DMS153 treated with DMSO at 0.1 percent for 48 hours (cell line): ENCODE measurements around the gene CXCL13.
"Not testable (repeated sequence)": the region's sequence is repeated elsewhere in the genome, so short reads cannot be mapped to it uniquely, and the experiment has no call there.

ENCODE experiments used
- DNase-seq: peaks from one replicate; lab custom pipeline; 2025; ENCODE audit not compliant: unreplicated experiment; lab: John Stamatoyannopoulos, UW

CXCL13 gene

DNA sequence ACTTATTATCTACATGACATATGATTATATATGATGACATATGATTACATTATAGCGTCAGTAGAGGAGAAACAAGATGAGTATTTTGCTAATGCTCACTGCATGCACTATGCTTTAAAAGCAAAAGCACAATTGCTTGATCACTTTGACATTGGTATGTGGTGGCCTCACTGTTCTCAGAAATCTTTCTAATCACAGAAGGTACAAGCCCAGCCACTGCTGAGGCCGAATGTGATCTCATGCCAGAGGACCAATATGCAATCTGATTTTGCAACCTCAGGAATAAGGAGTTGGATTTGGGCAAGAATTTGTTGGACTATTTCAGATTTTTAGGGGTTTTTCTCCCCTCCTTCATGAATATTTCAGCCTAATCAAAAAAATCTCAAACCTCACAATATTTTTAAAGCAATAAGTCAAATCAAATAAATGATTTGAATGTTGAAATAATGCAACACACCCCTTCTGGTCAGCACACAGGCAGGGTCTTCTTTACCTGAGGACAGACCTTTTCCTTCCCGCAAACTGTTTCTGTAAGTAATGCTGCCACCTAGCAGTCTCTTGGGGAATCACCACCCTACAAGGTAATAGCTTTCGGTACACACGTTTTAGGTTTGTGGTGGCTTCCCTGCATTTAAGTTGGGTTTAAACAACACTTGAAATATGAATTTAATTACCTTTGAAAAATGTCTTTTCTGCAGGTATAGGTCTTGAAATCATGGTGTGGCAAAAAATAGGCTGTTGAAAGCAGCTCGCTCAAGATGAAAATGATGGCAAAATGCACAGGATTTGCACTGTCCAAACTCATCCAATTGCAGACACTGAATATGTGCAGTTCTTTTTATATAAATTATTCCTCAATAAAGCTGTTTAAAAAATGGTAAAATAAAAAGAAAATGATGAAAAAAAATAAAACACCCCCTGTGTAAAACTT, 4.8 kb upstream of the CXCL13 start:
- DNase-seq, result peak; percentile 15

DNA sequence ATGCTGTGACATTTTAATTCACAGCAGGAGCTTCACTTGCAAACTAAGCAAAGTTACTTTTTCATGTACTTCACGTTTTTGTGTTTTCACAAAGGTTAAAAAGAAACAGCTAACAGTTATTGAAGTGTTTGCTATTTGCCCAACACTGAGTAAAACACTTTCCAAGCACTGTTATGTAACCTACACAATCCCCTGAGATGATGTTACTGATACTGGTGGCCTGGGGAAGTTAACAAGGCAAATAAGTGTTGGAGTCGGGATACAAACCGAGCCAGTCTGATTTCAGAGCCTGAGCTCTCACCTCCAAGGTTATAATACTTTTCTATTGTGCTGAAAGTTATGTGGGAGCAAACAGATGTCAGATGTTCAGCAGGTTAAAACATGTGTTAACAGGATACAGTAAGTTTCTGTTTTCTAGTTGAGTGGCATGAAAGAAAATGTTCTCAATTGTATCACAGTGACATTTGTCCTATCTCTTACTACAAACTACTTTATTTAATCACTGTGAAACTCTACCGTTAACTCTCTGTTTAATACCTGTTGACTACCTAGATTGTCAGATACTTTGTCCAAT, 3.9 kb upstream of the CXCL13 start:
- DNase-seq, result no peak

DNA sequence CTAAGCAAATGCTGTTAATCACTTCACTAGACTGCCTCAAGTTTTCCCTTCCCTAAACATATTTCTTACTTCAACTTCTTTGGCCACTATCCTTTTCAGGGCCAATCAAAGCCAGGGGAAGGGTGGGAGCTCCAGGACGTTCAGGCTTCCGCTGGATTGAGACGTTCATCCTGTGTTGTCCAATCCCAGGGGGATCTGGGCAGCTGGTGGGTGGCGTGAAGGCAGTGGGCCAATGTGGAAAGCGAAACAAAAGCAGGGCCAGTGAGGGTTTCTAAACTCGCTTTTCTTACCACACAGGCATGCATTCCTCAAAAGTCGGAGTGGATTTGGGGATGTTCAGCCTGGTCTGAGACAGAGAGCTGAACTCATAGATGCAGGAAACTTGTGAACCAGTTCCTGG, 7.6 kb downstream of the CXCL13 start:
- DNase-seq, result no peak

DNA sequence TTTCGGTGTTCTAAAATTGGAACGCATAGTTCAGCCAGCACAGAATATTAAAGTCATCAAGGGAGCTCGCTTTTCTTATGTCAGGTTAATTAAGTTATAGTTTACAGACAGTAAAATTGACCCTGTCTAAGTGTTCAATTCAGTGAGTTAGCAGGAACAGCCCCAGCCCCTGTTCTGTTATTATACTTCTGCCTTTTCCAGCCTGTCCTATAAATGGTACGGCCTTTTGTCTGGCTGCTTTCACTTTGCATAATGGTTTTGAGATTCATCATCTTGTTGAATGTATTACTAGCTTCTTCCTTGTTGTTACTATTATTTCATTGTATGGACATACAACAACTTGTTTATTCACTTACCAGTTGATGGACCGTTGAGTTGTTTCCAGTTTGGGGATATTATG, 9.5 kb downstream of the CXCL13 start:
- DNase-seq, result no peak

DNA sequence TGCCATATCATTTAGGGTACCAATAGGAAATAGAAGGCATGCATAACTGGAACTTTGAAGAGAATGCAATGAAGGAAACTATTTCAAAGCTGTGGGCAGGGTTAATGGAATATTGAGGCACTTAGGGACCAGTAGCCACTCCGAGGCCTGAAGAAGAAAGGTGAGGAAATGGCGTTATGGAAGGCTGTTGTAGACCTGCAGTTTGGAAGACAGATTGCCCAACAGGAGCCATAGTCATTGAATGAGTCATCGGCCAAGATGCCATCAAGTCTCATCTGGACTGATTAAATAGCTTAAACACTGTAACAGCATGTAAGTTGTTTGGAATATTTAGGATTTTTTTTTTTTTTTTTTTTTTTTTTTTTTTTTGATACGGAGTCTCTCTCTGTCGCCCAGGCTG, 11.6 kb downstream of the CXCL13 start:
- DNase-seq, result no peak

DNA sequence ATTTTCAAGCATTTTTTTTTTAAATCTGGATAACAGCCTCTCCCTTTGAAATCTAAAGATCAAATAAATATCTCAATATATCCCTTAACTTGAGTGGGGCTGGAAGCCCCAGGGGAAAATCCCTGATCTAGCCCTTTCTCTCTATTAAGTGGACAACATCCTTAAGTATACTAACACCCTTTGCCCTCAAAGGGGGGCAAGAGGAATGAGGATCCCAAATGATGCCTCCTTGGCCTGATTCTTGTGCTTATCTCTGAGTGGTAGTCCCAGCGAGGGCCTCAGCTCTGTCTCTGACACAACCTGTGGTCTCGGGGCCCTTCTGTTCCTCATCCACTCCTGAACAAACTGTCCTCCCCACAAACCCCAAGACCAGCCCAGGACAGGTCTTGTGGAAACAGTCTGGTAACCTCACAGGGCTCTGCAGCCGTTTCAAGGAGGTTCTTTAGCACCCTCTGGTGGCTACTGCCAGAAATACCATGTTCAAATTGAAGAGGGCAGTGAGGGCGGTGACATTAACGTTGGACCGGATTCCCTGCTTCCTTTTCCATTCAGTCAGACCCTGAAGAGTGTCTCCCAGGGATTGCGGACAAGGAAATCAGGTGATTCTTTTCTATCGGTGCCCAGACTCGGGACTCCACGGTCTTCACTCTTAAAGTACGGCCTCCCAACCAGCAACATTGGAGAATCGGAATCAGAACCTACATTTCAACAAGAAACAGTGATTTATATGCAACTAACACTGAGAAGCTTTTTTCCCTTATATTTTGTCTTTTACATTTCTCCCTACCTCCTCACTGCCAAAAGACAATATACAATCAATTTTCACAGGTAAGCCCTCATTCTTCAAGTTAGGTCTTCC, 13.0 kb downstream of the CXCL13 start:
- peak; percentile 89 for DNase-seq

DNA sequence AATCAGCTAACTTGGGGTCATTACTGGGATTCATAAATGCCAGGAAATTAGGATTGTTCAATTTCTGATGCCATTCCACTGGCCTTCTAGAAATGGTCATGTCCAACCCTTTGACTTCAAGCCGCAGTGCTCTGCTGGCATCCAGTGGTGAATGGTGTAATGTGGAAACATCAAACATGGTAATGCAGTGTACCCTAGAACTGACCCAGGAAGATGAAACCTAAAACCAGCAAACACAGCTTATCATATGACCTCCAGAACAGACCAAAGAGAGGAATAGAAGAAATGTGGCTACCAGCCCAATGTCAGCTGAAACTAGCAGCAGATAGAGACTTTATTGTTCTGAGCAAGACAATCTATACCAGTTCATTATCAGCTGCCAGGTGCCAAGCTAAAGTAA, 13.8 kb downstream of the CXCL13 start:
- DNase-seq, result peak; percentile 27

DNA sequence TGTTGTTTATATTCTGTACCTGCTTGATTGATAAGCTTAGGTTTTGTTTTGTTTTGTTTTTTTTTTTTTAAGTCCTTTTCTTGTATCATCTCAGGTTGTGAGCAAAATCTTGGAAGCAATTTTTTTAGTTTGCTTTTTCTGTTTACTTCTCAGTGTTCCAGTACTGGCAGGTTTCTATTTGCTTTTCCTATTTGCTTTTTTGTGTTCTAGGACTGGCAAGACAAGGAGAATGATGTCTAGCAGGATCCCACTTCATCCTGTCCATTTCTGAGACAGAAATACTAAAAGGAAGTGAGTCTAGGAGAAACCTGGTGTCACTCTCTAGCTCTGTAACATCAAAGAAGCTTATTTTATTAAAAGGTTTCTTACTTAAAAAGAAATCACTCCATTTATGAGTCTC, 15.6 kb downstream of the CXCL13 start:
- DNase-seq, result no peak

DNA sequence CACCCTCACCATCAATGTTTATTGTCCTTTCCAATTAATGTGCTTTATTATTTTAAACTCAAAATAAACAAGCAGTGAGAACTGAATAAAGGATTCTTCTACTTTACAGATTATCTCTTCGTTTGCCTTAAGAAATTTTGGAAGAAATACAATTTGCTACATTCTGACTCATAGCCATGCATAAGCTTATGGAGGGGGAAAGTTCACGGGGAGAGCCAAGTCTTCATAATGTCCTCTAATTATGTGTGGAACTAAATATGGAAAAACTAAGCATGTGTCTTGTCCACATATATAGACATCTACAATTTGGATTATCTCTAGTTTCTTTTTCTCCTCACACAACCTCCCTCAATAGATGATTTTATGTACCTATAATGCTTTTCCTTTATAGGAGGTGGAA, 17.5 kb downstream of the CXCL13 start:
- no peak for DNase-seq

DNA sequence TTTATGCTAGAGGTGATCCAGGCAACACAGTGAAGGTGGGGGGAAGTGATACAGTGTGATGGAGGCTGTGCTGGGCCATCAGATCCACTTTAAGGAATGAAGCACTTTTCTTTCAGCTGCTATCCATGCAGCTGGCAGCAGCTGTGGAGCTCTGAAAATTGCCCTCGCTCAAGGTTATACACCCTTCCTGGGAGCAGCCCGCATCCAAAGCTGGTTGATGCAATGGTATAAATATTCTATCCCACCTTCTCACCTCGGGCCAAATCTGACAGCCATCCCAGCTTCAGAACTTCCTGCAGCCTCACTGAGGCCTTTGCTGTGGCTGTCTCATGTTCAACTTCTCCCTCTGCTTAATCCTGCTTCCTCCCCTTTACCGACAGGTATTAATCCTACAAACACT, 18.6 kb downstream of the CXCL13 start:
- DNase-seq, result no peak

DNA sequence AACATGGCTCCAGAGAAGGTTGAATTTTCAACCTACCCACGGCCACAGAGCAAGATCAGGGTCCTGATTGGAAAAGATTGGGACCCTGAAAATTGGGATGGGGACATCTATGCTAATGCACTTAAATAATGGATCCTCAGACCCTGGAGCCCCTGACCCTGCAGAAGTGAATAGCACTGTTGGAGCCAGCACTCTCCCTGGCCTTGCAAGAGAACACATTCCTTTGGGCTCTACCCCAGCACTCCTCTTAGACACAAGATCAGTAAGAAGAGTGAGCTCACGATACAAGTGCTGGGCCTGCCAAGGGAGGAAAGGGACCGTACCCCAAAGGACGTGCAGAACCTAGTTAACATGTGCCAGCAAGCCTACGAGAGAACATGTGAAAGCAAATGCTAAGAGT, 19.9 kb downstream of the CXCL13 start:
- DNase-seq, result no peak

DNA sequence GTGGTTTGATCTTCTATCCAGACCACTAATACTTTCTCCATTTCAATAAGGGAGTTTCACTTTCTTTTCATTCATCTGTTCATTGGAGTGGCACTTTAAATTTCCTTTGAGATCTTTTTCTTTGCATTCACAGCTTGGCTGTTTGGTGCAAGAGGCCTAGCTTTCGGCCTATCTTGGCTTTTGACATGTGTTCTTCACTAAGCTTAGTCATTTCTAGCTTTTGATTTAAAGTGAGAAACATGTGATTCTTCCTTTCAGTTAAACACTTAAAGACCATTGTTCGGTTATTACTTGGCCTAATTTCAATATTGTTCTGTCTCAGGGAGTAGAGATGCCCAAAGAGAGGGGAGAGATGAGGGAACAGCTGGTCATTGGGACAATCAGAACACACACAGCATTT, 24.3 kb downstream of the CXCL13 start:
- DNase-seq, result no peak

DNA sequence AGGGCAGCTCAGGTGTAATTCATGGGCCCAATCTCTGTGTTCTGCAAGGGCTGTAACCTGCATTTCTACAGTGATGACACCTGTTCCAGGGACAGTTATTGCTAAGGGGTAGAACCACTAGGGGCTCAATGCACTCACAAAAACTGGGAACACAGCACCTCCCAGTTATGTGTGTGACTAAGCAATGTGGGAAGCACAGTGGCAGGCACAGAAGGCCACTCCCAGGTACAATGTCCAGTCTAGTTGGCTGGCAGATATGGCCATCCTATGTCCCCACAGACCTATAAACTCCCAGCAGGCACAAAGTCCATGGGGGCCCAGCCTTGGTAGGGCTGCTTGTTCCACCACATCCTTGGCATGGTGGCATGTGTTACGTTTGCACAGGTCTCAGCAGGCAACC, 25.7 kb downstream of the CXCL13 start:
- DNase-seq, result no peak

DNA sequence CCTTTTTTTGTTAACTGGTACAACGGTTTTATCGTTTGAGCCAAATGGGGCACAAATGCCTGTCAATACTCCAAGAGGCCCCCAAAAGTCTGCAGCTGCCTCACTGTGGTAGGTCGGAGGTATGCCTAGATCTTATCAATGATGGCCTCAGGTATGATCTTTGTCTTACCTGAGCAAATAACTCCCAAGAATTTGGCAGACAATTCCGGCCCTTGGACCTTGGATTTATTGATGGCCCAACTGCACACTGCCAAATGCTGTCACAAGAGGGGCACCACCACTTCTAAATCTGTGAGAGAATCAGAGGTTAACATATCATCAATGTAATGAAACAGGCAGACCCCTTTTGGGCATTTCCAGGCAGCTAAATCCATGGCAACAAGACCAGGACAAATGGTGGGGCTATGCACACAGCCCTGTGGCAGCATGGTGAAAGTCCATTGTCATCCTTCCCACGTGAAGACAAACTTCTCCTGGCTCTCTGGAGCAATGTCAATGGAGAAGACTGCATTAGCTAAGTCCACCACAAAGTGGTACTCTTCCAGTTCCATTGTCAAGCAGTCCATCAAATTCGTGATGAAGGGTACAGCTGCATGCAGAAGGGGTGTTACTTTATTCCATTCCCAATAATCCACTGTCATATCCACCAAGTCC, 28.6 kb downstream of the CXCL13 start:
- DNase-seq, result no peak

DNA sequence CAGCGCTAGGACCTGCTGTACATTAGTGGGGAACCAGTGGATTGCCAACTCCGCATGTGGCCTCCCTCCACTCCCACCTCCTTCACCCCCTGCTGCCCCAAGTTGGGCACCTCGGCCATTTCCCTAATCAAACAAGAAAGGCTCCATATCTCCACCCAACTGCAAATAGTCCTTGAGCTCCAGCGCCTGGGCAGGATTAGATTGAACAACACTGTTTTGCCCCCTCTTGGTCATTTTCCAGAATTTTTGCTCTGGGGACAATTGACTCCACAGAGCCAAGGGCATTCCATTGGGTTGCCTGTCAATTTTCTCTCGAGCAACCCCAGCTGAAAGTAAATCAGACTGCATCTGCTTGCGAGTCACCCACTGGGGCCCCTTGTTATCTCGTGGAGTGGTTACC, 29.6 kb downstream of the CXCL13 start:
- no peak for DNase-seq

DNA sequence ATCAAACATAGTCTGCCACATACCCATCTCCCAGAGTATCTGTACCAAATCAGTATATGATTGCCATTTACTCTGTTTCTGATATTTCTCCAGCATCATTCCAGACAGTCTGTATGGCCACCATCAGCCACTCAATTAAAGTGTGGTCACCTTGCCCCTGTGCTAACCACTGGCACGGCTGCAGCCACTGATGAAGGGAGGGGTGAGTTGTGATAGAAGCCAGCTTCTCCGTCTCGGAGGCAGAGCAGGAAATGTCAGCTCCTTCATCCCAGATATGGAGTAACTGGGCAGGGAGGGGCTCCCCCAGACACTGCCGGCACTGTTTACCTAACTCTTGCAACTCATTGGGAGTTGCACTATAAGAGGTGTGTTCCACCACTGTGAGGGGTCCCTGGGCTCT, 30.3 kb downstream of the CXCL13 start:
- DNase-seq, result no peak

DNA sequence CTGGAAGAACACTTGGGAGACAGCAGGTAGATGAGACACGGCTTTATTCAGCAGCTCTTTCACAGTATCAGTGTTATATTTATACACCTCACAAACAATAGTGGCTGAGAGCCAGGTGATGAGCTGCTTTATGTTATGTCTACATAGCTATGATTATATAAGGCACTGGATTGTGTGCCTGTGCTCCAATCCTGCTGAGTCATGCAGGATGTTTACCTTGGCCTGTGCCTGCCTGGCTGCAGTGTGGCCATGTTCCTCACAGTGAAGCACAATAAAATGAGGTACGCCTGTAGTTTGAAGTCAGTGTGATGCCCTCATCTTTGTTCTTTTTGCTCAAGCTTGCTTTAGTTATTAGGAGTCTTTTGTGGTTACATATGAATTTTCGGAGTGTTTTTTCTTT, 31.3 kb downstream of the CXCL13 start:
- DNase-seq, result no peak

DNA sequence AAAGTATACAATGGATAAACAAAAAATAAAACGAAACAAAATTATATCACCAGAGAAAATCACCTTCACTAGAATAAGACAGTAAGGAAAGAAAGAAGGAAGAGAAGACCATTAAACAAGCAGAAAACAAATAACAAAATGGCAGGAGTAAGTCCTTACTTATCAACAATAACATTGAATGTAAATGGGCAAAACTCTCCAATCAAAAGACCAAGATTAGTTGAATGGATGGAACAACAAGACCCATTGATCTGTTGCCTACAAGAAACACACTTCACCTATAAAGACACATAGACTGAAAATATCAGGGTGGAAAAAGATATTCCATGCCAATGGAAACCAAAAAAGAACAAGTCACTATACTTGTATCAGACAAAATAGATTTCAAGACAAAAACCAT, 38.4 kb downstream of the CXCL13 start:
- DNase-seq, result not testable (repeated sequence)

DNA sequence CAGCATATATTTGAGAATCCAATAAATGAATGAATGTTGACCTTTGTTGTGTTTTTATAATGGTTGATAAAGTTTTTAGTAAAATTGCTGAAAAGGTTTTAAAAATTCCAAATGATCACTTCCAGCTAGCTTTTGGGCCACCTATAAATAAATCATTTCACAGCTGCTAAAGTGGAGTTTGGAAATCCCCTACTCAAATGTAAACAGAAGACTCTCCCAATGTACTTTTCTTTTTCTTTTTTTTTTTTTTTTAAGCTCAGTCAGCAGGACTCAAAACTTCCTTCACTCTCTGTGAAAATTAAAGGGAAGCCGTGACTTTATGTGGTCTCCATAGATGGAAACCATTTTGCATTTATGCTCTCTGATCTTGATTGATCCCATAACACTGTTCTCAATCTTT, 45.2 kb downstream of the CXCL13 start:
- no peak for DNase-seq

DNA sequence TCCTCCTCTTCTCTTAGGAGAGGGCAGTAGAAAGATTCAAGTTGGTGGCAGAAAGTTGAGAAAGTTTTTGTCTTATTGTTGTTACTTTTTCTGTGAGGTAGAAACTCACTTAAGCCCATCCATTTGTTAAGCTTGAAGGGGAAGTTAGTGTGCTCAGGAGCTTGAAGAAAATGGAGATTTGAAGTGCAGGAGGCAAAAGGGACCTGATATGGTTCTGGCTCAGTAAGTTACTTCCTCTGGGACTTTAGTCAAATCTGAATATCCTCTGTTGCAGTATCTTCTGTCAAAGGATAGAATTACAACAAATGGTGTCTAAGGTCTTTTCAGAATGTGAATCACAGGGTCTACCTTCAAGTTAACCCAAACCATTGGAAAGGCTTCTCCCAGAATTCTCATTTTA, 46.2 kb downstream of the CXCL13 start:
- DNase-seq, result no peak

DNA sequence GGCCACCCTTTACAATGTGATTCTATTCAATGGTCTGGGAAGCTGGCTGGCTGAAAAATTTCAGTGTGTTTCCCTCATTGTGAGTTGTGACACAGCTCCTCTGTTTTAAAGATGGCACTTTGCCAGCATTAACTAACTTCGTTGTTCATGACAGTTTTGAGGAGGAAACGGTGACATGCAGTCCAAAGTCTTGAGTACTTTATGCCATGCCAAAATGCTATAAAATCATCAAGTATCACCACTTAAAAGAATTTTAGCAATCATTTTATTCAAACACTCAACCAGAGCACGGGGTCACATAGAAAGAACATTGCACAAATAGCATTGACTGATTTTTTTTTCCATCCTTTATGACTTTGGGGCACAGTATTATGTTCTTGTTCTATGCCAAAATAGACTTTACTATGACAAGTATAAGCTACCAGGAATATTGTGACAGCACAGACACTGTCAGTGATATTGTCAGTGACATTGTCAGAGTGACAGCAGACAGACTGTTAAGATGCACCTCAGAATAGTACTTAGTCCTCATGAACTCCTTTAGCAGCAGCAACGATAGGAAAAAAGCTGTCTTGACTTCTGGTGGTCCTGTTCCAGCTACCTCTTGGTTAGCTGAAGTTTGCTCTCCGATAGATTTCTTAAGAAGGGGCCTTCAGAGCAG, 46.7 kb downstream of the CXCL13 start:
- DNase-seq, result no peak
